GM23338 (cell line): ENCODE results near the gene PEPD. TPM values are rescaled to one million over a fixed set of nuclear protein-coding genes. Genes with fewer than 3 reads are reported as not detected.
A peak's percentile ranks its signal among the peaks of the same experiment; 100 is the strongest.

ENCODE experiments used
- ATAC-seq: fragments of 200-7000 bp; cut with Tn5 transposase; 3 replicates; pipeline ENCODE4 v1.9.1; 2020
- DNase-seq: peaks from one replicate; pipeline ENCODE4 v3.0.0-alpha.2; 2015; ENCODE audit warnings: low spot score
- H2AFZ ChIP-seq: fragments of 200-600 bp; sonication (generic); 2 replicates; pipeline ENCODE4 v1.8.0; 2016; ENCODE audit warnings: antibody characterized with exemption, mild to moderate bottlenecking, moderate library complexity
- H3F3A ChIP-seq: fragments of 200-600 bp; sonication (generic); replicated peaks from 2 replicates; pipeline ENCODE4 v1.8.0; 2017; ENCODE audit warnings: antibody characterized with exemption, mixed run types, low read depth
- H3K27ac ChIP-seq: fragments of 200-600 bp; sonication (generic); 2 replicates; pipeline ENCODE4 v1.6.1; 2016; ENCODE audit warnings: low read depth
- H3K27me3 ChIP-seq: fragments of 200-600 bp; sonication (generic); 2 replicates; pipeline ENCODE4 v1.8.0; 2016; ENCODE audit warnings: mild to moderate bottlenecking, mixed run types, moderate library complexity; ENCODE audit not compliant: insufficient read depth
- H3K36me3 ChIP-seq: fragments of 200-600 bp; sonication (generic); 2 replicates; pipeline ENCODE4 v1.8.0; 2016; ENCODE audit warnings: mild to moderate bottlenecking; ENCODE audit not compliant: insufficient read depth
- H3K4me1 ChIP-seq: fragments of 200-600 bp; sonication (generic); 2 replicates; pipeline ENCODE4 v1.8.0; 2016; ENCODE audit warnings: mild to moderate bottlenecking, moderate library complexity; ENCODE audit not compliant: insufficient read depth
- H3K4me2 ChIP-seq: fragments of 200-600 bp; sonication (generic); 2 replicates; pipeline ENCODE4 v1.7.1; 2017; ENCODE audit warnings: mixed run types
- H3K4me3 ChIP-seq: fragments of 200-600 bp; sonication (generic); 2 replicates; pipeline ENCODE4 v1.6.1; 2016; ENCODE audit warnings: mixed run types
- H3K79me2 ChIP-seq: fragments of 200-600 bp; sonication (generic); replicated peaks from 2 replicates; pipeline ENCODE4 v1.8.0; 2017; ENCODE audit warnings: mild to moderate bottlenecking; ENCODE audit not compliant: insufficient read depth
- H3K9me2 ChIP-seq: fragments of 200-600 bp; sonication (generic); 2 replicates; pipeline ENCODE4 v1.8.0; 2017; ENCODE audit not compliant: insufficient read depth
- H4K20me1 ChIP-seq: fragments of 200-600 bp; sonication (generic); replicated peaks from 2 replicates; pipeline ENCODE4 v1.8.0; 2017; ENCODE audit warnings: mild to moderate bottlenecking; ENCODE audit not compliant: insufficient read depth
- H3K27ac Mint-ChIP-seq: 2 replicates; pipeline ENCODE4 v1.8.0; 2020; ENCODE audit warnings: inconsistent platforms, mild to moderate bottlenecking, moderate library complexity, mixed read lengths
- H3K27me3 Mint-ChIP-seq: 3 replicates; pipeline ENCODE4 v1.8.0; 2022; ENCODE audit warnings: low read depth, mild to moderate bottlenecking, moderate library complexity, mixed read lengths, inconsistent platforms; ENCODE audit not compliant: insufficient read depth, poor library complexity
- H3K36me3 Mint-ChIP-seq: 3 replicates; pipeline ENCODE4 v1.8.0; 2021; ENCODE audit warnings: low read depth, mild to moderate bottlenecking, inconsistent platforms, moderate library complexity, mixed read lengths
- H3K4me1 Mint-ChIP-seq: 3 replicates; pipeline ENCODE4 v1.8.0; 2020; ENCODE audit warnings: mild to moderate bottlenecking, inconsistent platforms, mixed read lengths
- H3K4me3 Mint-ChIP-seq: 3 replicates; pipeline ENCODE4 v1.8.0; 2021; ENCODE audit warnings: moderate library complexity, mild to moderate bottlenecking, inconsistent platforms, mixed read lengths
- H3K9me3 Mint-ChIP-seq: 3 replicates; pipeline ENCODE4 v1.8.0; 2020; ENCODE audit warnings: moderate library complexity, mild to moderate bottlenecking, inconsistent platforms, mixed read lengths
- CREB1 ChIP-seq: fragments of 250-450 bp; sonication (Bioruptor Pico); IDR thresholded peaks from 2 replicates; pipeline ENCODE4 v1.5.0; 2020; ENCODE audit warnings: low read depth, mild to moderate bottlenecking, moderate library complexity
- EZH2 ChIP-seq: fragments of 200-600 bp; sonication (generic); IDR thresholded peaks from one replicate; pipeline ENCODE4 v1.8.0; 2017; ENCODE audit warnings: antibody characterized with exemption, mild to moderate bottlenecking, low read depth; ENCODE audit not compliant: unreplicated experiment
- EZH2phosphoT487 ChIP-seq: fragments of 200-600 bp; sonication (generic); IDR thresholded peaks from one replicate; pipeline ENCODE4 v1.8.1; 2018; ENCODE audit warnings: antibody characterized with exemption; ENCODE audit not compliant: unreplicated experiment
- JUNB ChIP-seq: IDR thresholded peaks from one replicate; pipeline ENCODE4 v1.6.1; 2016; ENCODE audit warnings: antibody characterized with exemption; ENCODE audit not compliant: unreplicated experiment
- NANOG ChIP-seq: IDR thresholded peaks from 2 replicates; pipeline ENCODE4 v1.6.1; 2016; ENCODE audit warnings: antibody characterized with exemption, borderline replicate concordance
- POLR2AphosphoS5 ChIP-seq: IDR thresholded peaks from 2 replicates; pipeline ENCODE4 v1.6.1; 2016; ENCODE audit warnings: antibody characterized with exemption, low read depth
- STAT1 ChIP-seq: IDR thresholded peaks from one replicate; pipeline ENCODE4 v1.6.1; 2016; ENCODE audit warnings: antibody characterized with exemption; ENCODE audit not compliant: unreplicated experiment
- ZNF114 ChIP-seq: fragments of 250-450 bp; sonication (Bioruptor Pico); IDR thresholded peaks from 2 replicates; pipeline ENCODE4 v1.5.0; 2020; ENCODE audit warnings: mild to moderate bottlenecking, moderate library complexity
- ZNF331 ChIP-seq: fragments of 250-450 bp; sonication (Bioruptor Pico); IDR thresholded peaks from 2 replicates; pipeline ENCODE4 v1.5.0; 2020; ENCODE audit warnings: low read depth, mild to moderate bottlenecking, moderate library complexity
- polyA plus RNA-seq: library from polyadenylated mRNA; unstranded; fragments of >200 nt; fragmentation: Nextera tagmentation; extraction: Ambion mirVana; gene quantifications from 2 replicates; pipeline ENCODE4 v1.2.1, GENCODE V29; 2016
- total RNA-seq: library from RNA; depleted of rRNA; stranded (reverse); fragments of >200 nt; shearing (Covaris generic); gene quantifications from 2 replicates; pipeline ENCODE4 v1.2.3, GENCODE V29; 2014
- TF ChIP-seq, protein P1 (sequence below): IDR thresholded peaks from one replicate; pipeline ENCODE4 v1.6.1; 2018; ENCODE audit warnings: antibody characterized with exemption; ENCODE audit not compliant: unreplicated experiment
- TF ChIP-seq, protein P2 (sequence below): fragments of 250-450 bp; sonication (Bioruptor Pico); IDR thresholded peaks from 2 replicates; pipeline ENCODE4 v1.5.0; 2020; ENCODE audit warnings: mild to moderate bottlenecking, moderate library complexity
- TF ChIP-seq, protein P3 (sequence below), 2 experiments: fragments of 200-600 bp in 1 of 2; sonication (generic) in 1 of 2; conservative IDR thresholded peaks; 2 replicates each; pipeline versions ENCODE4 v1.5.1 to v1.6.1; 2016 to 2017; ENCODE audit warnings: antibody characterized with exemption in 2 of 2, low read depth in 2 of 2, mild to moderate bottlenecking in 2 of 2, moderate library complexity in 1 of 2
- TF ChIP-seq, protein P4 (sequence below): IDR thresholded peaks from 2 replicates; pipeline ENCODE4 v1.6.1; 2016; ENCODE audit warnings: antibody characterized with exemption

PEPD gene
- total and polyA plus RNA-seq, 2 experiments from 2014 or later = 81.7 to 89.2 TPM

DNA sequence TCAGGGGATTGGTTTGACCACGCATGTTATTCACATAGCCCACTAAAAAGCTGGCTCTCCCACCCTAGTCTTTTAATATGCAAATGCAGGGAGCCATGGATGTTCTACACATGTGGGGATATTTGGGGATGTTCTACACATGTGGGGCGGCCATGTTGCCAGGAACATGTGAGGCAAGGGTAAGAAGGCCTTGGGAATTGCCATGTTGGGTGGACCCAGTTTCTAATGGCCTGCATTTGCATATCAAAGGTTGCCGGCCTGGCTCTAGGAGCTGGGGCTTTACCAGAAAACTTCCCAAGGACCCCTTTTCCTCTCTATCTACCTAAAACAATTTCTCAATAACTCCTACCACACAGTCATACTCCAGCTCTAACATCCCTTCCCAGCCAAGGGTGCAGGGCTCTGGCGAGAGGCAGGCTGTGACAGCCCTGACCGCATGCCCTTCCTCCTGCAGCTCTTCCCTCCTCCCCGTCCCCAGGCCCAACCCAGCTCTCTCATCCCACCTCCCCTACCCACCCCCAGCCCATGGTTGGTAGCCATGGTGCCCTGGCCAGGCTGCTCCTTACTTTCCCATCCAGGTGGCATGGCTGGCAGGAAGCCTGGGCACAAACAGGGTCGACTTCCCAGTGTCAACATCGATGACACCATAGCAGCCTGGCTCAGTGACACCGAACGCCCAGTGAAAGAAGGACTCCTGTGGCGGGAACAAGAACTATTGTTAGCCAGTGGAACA is 11.0 kb downstream of the PEPD start:
- peaks cover 3% of the 10 kb centered on the region; the same call in 1 of the 2 replicates for H4K20me1 ChIP-seq

More for the DNA sequence above, 11.0 kb downstream of the PEPD start:
- no peaks in the 10 kb centered on the region for H3K9me3 Mint-ChIP-seq
- Histone ChIP-seq H3K9me2 (no peaks in the 10 kb centered on the region), H3K4me3 (no peak overlapping the region), H3K36me3 (no peaks in the 10 kb centered on the region), H3K4me1 (peaks cover 22% of the 10 kb centered on the region), H3K4me2 (peak overlapping the region; percentile 64; the same call in 1 of the 2 replicates), H3F3A (no peaks in the 10 kb centered on the region), H2AFZ (no peak overlapping the region), H3K27ac (no peak overlapping the region), H3K79me2 (peaks cover 11% of the 10 kb centered on the region), H3K27me3 (no peaks in the 10 kb centered on the region)
- H3K27me3 Mint-ChIP-seq = peaks cover 8% of the 10 kb centered on the region
- ATAC-seq = peak; percentile 59
- H3K27ac Mint-ChIP-seq = peak overlapping the region; percentile 89; the same call in 1 of the 2 replicates
- H3K4me1 Mint-ChIP-seq = peaks cover 28% of the 10 kb centered on the region
- H3K36me3 Mint-ChIP-seq = peaks cover 3% of the 10 kb centered on the region; the same call in 2 of the 3 replicates
- TF ChIP-seq, protein P1, sequence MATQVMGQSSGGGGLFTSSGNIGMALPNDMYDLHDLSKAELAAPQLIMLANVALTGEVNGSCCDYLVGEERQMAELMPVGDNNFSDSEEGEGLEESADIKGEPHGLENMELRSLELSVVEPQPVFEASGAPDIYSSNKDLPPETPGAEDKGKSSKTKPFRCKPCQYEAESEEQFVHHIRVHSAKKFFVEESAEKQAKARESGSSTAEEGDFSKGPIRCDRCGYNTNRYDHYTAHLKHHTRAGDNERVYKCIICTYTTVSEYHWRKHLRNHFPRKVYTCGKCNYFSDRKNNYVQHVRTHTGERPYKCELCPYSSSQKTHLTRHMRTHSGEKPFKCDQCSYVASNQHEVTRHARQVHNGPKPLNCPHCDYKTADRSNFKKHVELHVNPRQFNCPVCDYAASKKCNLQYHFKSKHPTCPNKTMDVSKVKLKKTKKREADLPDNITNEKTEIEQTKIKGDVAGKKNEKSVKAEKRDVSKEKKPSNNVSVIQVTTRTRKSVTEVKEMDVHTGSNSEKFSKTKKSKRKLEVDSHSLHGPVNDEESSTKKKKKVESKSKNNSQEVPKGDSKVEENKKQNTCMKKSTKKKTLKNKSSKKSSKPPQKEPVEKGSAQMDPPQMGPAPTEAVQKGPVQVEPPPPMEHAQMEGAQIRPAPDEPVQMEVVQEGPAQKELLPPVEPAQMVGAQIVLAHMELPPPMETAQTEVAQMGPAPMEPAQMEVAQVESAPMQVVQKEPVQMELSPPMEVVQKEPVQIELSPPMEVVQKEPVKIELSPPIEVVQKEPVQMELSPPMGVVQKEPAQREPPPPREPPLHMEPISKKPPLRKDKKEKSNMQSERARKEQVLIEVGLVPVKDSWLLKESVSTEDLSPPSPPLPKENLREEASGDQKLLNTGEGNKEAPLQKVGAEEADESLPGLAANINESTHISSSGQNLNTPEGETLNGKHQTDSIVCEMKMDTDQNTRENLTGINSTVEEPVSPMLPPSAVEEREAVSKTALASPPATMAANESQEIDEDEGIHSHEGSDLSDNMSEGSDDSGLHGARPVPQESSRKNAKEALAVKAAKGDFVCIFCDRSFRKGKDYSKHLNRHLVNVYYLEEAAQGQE = no peak
- TF ChIP-seq EZH2 = no peak
- no peak for TF ChIP-seq CREB1 (CRISPR knock-in tag)
- TF ChIP-seq EZH2phosphoT487 = no peak
- no peak for TF ChIP-seq NANOG
- no peak for TF ChIP-seq POLR2AphosphoS5
- TF ChIP-seq, protein P2, sequence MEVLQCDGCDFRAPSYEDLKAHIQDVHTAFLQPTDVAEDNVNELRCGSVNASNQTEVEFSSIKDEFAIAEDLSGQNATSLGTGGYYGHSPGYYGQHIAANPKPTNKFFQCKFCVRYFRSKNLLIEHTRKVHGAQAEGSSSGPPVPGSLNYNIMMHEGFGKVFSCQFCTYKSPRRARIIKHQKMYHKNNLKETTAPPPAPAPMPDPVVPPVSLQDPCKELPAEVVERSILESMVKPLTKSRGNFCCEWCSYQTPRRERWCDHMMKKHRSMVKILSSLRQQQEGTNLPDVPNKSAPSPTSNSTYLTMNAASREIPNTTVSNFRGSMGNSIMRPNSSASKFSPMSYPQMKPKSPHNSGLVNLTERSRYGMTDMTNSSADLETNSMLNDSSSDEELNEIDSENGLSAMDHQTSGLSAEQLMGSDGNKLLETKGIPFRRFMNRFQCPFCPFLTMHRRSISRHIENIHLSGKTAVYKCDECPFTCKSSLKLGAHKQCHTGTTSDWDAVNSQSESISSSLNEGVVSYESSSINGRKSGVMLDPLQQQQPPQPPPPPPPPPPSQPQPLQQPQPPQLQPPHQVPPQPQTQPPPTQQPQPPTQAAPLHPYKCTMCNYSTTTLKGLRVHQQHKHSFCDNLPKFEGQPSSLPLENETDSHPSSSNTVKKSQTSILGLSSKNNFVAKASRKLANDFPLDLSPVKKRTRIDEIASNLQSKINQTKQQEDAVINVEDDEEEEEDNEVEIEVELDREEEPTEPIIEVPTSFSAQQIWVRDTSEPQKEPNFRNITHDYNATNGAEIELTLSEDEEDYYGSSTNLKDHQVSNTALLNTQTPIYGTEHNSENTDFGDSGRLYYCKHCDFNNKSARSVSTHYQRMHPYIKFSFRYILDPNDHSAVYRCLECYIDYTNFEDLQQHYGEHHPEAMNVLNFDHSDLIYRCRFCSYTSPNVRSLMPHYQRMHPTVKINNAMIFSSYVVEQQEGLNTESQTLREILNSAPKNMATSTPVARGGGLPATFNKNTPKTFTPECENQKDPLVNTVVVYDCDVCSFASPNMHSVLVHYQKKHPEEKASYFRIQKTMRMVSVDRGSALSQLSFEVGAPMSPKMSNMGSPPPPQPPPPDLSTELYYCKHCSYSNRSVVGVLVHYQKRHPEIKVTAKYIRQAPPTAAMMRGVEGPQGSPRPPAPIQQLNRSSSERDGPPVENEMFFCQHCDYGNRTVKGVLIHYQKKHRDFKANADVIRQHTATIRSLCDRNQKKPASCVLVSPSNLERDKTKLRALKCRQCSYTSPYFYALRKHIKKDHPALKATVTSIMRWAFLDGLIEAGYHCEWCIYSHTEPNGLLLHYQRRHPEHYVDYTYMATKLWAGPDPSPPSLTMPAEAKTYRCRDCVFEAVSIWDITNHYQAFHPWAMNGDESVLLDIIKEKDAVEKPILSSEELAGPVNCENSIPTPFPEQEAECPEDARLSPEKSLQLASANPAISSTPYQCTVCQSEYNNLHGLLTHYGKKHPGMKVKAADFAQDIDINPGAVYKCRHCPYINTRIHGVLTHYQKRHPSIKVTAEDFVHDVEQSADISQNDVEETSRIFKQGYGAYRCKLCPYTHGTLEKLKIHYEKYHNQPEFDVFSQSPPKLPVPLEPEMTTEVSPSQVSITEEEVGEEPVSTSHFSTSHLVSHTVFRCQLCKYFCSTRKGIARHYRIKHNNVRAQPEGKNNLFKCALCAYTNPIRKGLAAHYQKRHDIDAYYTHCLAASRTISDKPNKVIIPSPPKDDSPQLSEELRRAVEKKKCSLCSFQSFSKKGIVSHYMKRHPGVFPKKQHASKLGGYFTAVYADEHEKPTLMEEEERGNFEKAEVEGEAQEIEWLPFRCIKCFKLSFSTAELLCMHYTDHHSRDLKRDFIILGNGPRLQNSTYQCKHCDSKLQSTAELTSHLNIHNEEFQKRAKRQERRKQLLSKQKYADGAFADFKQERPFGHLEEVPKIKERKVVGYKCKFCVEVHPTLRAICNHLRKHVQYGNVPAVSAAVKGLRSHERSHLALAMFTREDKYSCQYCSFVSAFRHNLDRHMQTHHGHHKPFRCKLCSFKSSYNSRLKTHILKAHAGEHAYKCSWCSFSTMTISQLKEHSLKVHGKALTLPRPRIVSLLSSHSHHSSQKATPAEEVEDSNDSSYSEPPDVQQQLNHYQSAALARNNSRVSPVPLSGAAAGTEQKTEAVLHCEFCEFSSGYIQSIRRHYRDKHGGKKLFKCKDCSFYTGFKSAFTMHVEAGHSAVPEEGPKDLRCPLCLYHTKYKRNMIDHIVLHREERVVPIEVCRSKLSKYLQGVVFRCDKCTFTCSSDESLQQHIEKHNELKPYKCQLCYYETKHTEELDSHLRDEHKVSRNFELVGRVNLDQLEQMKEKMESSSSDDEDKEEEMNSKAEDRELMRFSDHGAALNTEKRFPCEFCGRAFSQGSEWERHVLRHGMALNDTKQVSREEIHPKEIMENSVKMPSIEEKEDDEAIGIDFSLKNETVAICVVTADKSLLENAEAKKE = no peak
- no peak for TF ChIP-seq JUNB
- TF ChIP-seq, protein P3, sequence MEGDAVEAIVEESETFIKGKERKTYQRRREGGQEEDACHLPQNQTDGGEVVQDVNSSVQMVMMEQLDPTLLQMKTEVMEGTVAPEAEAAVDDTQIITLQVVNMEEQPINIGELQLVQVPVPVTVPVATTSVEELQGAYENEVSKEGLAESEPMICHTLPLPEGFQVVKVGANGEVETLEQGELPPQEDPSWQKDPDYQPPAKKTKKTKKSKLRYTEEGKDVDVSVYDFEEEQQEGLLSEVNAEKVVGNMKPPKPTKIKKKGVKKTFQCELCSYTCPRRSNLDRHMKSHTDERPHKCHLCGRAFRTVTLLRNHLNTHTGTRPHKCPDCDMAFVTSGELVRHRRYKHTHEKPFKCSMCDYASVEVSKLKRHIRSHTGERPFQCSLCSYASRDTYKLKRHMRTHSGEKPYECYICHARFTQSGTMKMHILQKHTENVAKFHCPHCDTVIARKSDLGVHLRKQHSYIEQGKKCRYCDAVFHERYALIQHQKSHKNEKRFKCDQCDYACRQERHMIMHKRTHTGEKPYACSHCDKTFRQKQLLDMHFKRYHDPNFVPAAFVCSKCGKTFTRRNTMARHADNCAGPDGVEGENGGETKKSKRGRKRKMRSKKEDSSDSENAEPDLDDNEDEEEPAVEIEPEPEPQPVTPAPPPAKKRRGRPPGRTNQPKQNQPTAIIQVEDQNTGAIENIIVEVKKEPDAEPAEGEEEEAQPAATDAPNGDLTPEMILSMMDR (conservative IDR thresholded peaks at IDR 0.05; ENCODE audit: low read depth in 2 of 2) = no peak
- TF ChIP-seq ZNF331 = no peak
- TF ChIP-seq, protein P4, sequence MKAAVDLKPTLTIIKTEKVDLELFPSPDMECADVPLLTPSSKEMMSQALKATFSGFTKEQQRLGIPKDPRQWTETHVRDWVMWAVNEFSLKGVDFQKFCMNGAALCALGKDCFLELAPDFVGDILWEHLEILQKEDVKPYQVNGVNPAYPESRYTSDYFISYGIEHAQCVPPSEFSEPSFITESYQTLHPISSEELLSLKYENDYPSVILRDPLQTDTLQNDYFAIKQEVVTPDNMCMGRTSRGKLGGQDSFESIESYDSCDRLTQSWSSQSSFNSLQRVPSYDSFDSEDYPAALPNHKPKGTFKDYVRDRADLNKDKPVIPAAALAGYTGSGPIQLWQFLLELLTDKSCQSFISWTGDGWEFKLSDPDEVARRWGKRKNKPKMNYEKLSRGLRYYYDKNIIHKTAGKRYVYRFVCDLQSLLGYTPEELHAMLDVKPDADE = no peak
- TF ChIP-seq ZNF114 (CRISPR knock-in tag) = no peak
- TF ChIP-seq STAT1 = no peak
- DNase-seq = peak; percentile 35
- H3K4me3 Mint-ChIP-seq = peak overlapping the region; percentile 28; the same call in 1 of the 3 replicates
